Measurements from ENCODE around the gene LRRC52. TPM values are rescaled to one million over a fixed set of nuclear protein-coding genes. Genes with fewer than 3 reads are reported as not detected.

LRRC52 gene
- total RNA-seq (2021; fragmentation: NEBNext Ultra II Directional; extraction: Animal tissue kit (Norgen Biotek cat#: 25700)) = not detected
- long read RNA-seq = 0 reads

GRCh38 chr1:165543532-165544438 lies at the start of gene LRRC52:
LRRC52 (plus strand) TSS chr1:165544000; CDS start chr1:165544297, 297 bp downstream.
- Mint-ChIP-seq H3K9me3 (no peaks in the 10 kb centered on the region), H3K27me3 (ENCODE audit: insufficient read depth) (peaks cover 7% of the 10 kb centered on the region), H3K4me1 (ENCODE audit: low read depth) (no peaks in the 10 kb centered on the region), H3K27ac (no peak within 1 kb of the TSS), H3K36me3 (ENCODE audit: low read depth) (no peaks in the 10 kb centered on the region), H3K4me3 (no peak within 1 kb of the TSS)
- no peak for TF ChIP-seq CTCF (IDR thresholded peaks at IDR 0.05)
- no peak for DNase-seq

GRCh38 chr1:165494949-165495857 lies 48.6 kb upstream of the LRRC52 start:
- no peak overlapping the region for H3K4me3 Mint-ChIP-seq

GRCh38 chr1:165495858-165496205 lies 48.0 kb upstream of the LRRC52 start:
- no peak for TF ChIP-seq CTCF (IDR thresholded peaks at IDR 0.05)
- Mint-ChIP-seq H3K4me3 (no peak overlapping the region), H3K27me3 (ENCODE audit: insufficient read depth) (peaks cover 2% of the 10 kb centered on the region), H3K36me3 (ENCODE audit: low read depth) (no peaks in the 10 kb centered on the region), H3K27ac (no peak overlapping the region), H3K9me3 (no peaks in the 10 kb centered on the region), H3K4me1 (ENCODE audit: low read depth) (no peaks in the 10 kb centered on the region)
- DNase-seq = no peak

More at GRCh38 chr1:165494949-165495857, 48.6 kb upstream of the LRRC52 start:
- peaks cover 2% of the 10 kb centered on the region; the same call in 1 of the 2 replicates for H3K27me3 Mint-ChIP-seq (ENCODE audit: insufficient read depth)
- H3K9me3 Mint-ChIP-seq = no peaks in the 10 kb centered on the region
- no peak overlapping the region for H3K27ac Mint-ChIP-seq
- no peak for TF ChIP-seq CTCF (IDR thresholded peaks at IDR 0.05)
- no peak for DNase-seq
- no peaks in the 10 kb centered on the region for H3K36me3 Mint-ChIP-seq (ENCODE audit: low read depth)
- H3K4me1 Mint-ChIP-seq (ENCODE audit: low read depth) = no peaks in the 10 kb centered on the region

- DNase-seq = no peak
- TF ChIP-seq CTCF (IDR thresholded peaks at IDR 0.05) = no peak
- Mint-ChIP-seq H3K9me3 (no peaks in the 10 kb centered on the region), H3K36me3 (ENCODE audit: low read depth) (no peaks in the 10 kb centered on the region), H3K27me3 (ENCODE audit: insufficient read depth) (peaks cover 2% of the 10 kb centered on the region), H3K4me1 (ENCODE audit: low read depth) (no peaks in the 10 kb centered on the region), H3K27ac (no peak overlapping the region), H3K4me3 (no peak overlapping the region)
Measured at GRCh38 chr1:165496501-165496900, 47.3 kb upstream of the LRRC52 start.
